Stimulated activated CD4-positive, alpha-beta T cell treated with anti-CD3 and anti-CD28 coated beads, TNF-alpha, amount 100 ng/mL, for 48 hours (primary cell): Measurements from ENCODE around the gene CACNA1H.
"Not testable (repeated sequence)": the region's sequence is repeated elsewhere in the genome, so short reads cannot be mapped to it uniquely, and the experiment has no call there.

Experiments used
- DNase-seq, 3 donors: peaks; one replicate each; pipeline ENCODE4 v3.0.0-alpha.2; 2020; ENCODE audit warnings: low read depth in 3 of 3

CACNA1H gene

GRCh38 chr16:1192384-1193073 is 39.6 kb downstream of the CACNA1H start:
- DNase-seq: no peak

GRCh38 chr16:1193143-1193824 is 40.4 kb downstream of the CACNA1H start:
- DNase-seq: no peak

- DNase-seq: no peak
Measured at GRCh38 chr16:1193825-1194581, 41.1 kb downstream of the CACNA1H start.

- DNase-seq: no peak
Measured at GRCh38 chr16:1194665-1195392, 41.9 kb downstream of the CACNA1H start.

GRCh38 chr16:1195393-1195666 is 42.4 kb downstream of the CACNA1H start:
- no peak for DNase-seq

DNA sequence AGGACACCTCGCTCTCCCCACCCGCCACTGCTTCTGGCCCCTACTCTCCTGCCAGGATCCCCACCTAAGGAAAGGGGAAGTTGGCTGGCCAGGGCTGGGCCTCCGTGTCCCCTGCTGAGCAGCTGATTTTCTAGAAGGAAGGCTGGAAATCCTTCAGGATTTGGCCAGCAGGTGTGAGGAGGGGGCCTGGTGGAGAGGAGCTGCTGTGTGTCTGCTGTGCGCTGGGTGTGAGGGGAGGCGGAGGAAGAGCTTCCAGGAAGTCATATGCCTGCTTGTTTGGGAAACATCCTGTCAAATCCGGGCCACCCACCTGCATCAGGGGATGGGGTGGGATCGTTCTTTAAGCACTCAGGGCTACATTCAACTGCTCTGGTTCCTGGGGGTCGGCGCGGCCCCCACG is 43.6 kb downstream of the CACNA1H start:
- no peak for DNase-seq

GRCh38 chr16:1197237-1197866 is 44.4 kb downstream of the CACNA1H start:
- DNase-seq: no peak

GRCh38 chr16:1198194-1198593 is 45.3 kb downstream of the CACNA1H start:
- no peak for DNase-seq

GRCh38 chr16:1198671-1199346 is 45.9 kb downstream of the CACNA1H start:
- DNase-seq: not testable (repeated sequence)

GRCh38 chr16:1199347-1200013 is 46.6 kb downstream of the CACNA1H start:
- DNase-seq: no peak

GRCh38 chr16:1200014-1200627 is 47.2 kb downstream of the CACNA1H start:
- no peak for DNase-seq

- no peak for DNase-seq
Measured at GRCh38 chr16:1201444-1201843, 48.5 kb downstream of the CACNA1H start.

- no peak for DNase-seq
Measured at GRCh38 chr16:1202274-1202673, 49.4 kb downstream of the CACNA1H start.

DNA sequence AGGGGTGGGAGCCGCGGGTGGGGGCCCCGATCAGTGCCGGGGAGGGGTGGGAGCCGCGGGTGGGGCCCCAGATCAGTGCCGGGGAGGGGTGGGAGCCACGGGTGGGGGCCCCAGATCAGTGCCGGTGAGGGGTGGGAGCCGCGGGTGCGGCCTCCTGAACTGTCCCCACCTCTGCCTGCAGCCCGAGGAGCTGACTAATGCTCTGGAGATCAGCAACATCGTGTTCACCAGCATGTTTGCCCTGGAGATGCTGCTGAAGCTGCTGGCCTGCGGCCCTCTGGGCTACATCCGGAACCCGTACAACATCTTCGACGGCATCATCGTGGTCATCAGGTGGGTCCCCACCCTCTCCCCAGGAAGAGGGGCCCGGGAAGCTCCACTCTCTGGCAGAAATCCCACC is 52.0 kb downstream of the CACNA1H start:
- no peak for DNase-seq

GRCh38 chr16:1206326-1206725 is 53.4 kb downstream of the CACNA1H start:
- DNase-seq: no peak

- no peak for DNase-seq
Measured at GRCh38 chr16:1206786-1207185, 53.9 kb downstream of the CACNA1H start.

- DNase-seq: no peak
Measured at GRCh38 chr16:1208239-1208830, 55.4 kb downstream of the CACNA1H start.

- no peak for DNase-seq
Measured at GRCh38 chr16:1209081-1209480, 56.2 kb downstream of the CACNA1H start.

GRCh38 chr16:1210461-1210860 is 57.6 kb downstream of the CACNA1H start:
- no peak for DNase-seq
